Neural cell (in vitro differentiated cells): Measurements from ENCODE around the gene BMPR1A. TPM values are rescaled to one million over a fixed set of nuclear protein-coding genes. Genes with fewer than 3 reads are reported as not detected.
"Not testable (repeated sequence)": the region's sequence is repeated elsewhere in the genome, so short reads cannot be mapped to it uniquely, and the experiment has no call there.

Source experiments
- H2AFZ ChIP-seq: fragments of 200-600, 300-800 bp; sonication (generic), shearing (Covaris generic); 2 replicates; pipeline ENCODE4 v1.6.0; 2014; ENCODE audit warnings: low read depth, mild to moderate bottlenecking, antibody characterized with exemption, low read length, moderate library complexity
- H3F3A ChIP-seq: fragments of 200-600 bp; shearing (Covaris generic); 2 replicates; pipeline ENCODE4 v1.6.1; 2016; ENCODE audit warnings: mild to moderate bottlenecking, moderate library complexity, mixed read lengths, antibody characterized with exemption, low read length; ENCODE audit not compliant: insufficient read depth, poor library complexity, severe bottlenecking
- H3K27ac ChIP-seq: fragments of 200-600, 300-800 bp; sonication (generic), shearing (Covaris generic); 2 replicates; pipeline ENCODE4 v1.5.1; 2014; ENCODE audit warnings: mild to moderate bottlenecking, low read length, moderate library complexity
- H3K27me3 ChIP-seq: fragments of 300-800, 200-600 bp; sonication (generic), shearing (Covaris generic); 2 replicates; pipeline ENCODE4 v1.6.0; 2014; ENCODE audit warnings: mild to moderate bottlenecking, low read depth, low read length, moderate library complexity; ENCODE audit not compliant: insufficient read depth
- H3K36me3 ChIP-seq: fragments of 300-800, 200-600 bp; sonication (generic), shearing (Covaris generic); 2 replicates; pipeline ENCODE4 v1.5.1; 2014; ENCODE audit warnings: mild to moderate bottlenecking, antibody characterized with exemption, low read length, moderate library complexity; ENCODE audit not compliant: insufficient read depth
- H3K4me2 ChIP-seq: fragments of 300-800, 200-600 bp; sonication (generic), shearing (Covaris generic); 2 replicates; pipeline ENCODE4 v1.6.0; 2014; ENCODE audit warnings: mild to moderate bottlenecking, low read length
- H3K4me3 ChIP-seq: fragments of 300-800, 200-600 bp; sonication (generic), shearing (Covaris generic); 2 replicates; pipeline ENCODE4 v1.5.1; 2014; ENCODE audit warnings: mild to moderate bottlenecking, low read length, moderate library complexity
- H3K79me2 ChIP-seq: fragments of 200-600 bp; shearing (Covaris generic); replicated peaks from 2 replicates; pipeline ENCODE4 v1.6.0; 2014; ENCODE audit warnings: mild to moderate bottlenecking, low read length, moderate library complexity; ENCODE audit not compliant: insufficient read depth
- H3K9ac ChIP-seq: fragments of 300-800, 200-600 bp; sonication (generic), shearing (Covaris generic); 2 replicates; pipeline ENCODE4 v1.6.1; 2016; ENCODE audit warnings: mild to moderate bottlenecking, low read length, mixed read lengths
- H3K9me2 ChIP-seq: fragments of 200-600 bp; shearing (Covaris generic); 2 replicates; pipeline ENCODE4 v1.6.1; 2016; ENCODE audit warnings: mild to moderate bottlenecking, low read length, mixed read lengths; ENCODE audit not compliant: insufficient read depth
- H3K9me3 ChIP-seq: fragments of 200-600, 300-800 bp; sonication (generic), shearing (Covaris generic); 2 replicates; pipeline ENCODE4 v1.6.1; 2016; ENCODE audit warnings: mild to moderate bottlenecking, mixed run types, low read length, moderate library complexity, mixed read lengths
- H4K20me1 ChIP-seq: fragments of 200-600 bp; shearing (Covaris generic); 2 replicates; pipeline ENCODE4 v1.6.1; 2016; ENCODE audit warnings: mild to moderate bottlenecking, mixed run types; ENCODE audit not compliant: insufficient read depth
- CTCF ChIP-seq: fragments of 450-650 bp; IDR thresholded peaks from 2 replicates; pipeline ENCODE4 v1.5.1; 2014; ENCODE audit warnings: antibody characterized with exemption, mild to moderate bottlenecking, moderate library complexity; ENCODE audit not compliant: poor library complexity, severe bottlenecking
- EP300 ChIP-seq: fragments of 450-650 bp; conservative IDR thresholded peaks from 2 replicates; pipeline ENCODE4 v1.6.1; 2014; ENCODE audit warnings: antibody characterized with exemption, mild to moderate bottlenecking, moderate library complexity; ENCODE audit not compliant: poor library complexity, severe bottlenecking
- EZH2 ChIP-seq: fragments of 200-600, 300-800 bp; shearing (Covaris generic), sonication (generic); IDR thresholded peaks from 2 replicates; pipeline ENCODE4 v1.6.1; 2014; ENCODE audit warnings: antibody characterized with exemption, low read length, borderline replicate concordance, mild to moderate bottlenecking; ENCODE audit not compliant: insufficient read depth, poor library complexity, severe bottlenecking
- MXI1 ChIP-seq: fragments of 450-650 bp; conservative IDR thresholded peaks from 2 replicates; pipeline ENCODE4 v1.6.1; 2014; ENCODE audit warnings: antibody characterized with exemption, mild to moderate bottlenecking; ENCODE audit not compliant: poor library complexity, severe bottlenecking
- POLR2AphosphoS5 ChIP-seq: IDR thresholded peaks from 2 replicates; pipeline ENCODE4 v1.6.1; 2012
- RAD21 ChIP-seq: fragments of 450-650 bp; conservative IDR thresholded peaks from 2 replicates; pipeline ENCODE4 v1.6.1; 2014; ENCODE audit warnings: antibody characterized with exemption, mild to moderate bottlenecking, moderate library complexity
- REST ChIP-seq: IDR thresholded peaks from 2 replicates; pipeline ENCODE4 v1.6.1; 2012; ENCODE audit warnings: borderline replicate concordance
- SMC3 ChIP-seq: fragments of 450-650 bp; conservative IDR thresholded peaks from 2 replicates; pipeline ENCODE4 v1.6.1; 2014; ENCODE audit warnings: antibody characterized with exemption, mild to moderate bottlenecking, moderate library complexity; ENCODE audit not compliant: poor library complexity
- TAF1 ChIP-seq: IDR thresholded peaks from 2 replicates; pipeline ENCODE4 v1.6.1; 2012; ENCODE audit warnings: low read depth
- polyA plus RNA-seq: library from polyadenylated mRNA; depleted of rRNA; stranded (reverse); fragments of >200 nt; gene quantifications from 2 replicates; pipeline ENCODE4 v1.2.3, GENCODE V29; 2014

The BMPR1A gene
- polyA plus RNA-seq, 1 donor from 2014 or later, result 29.9 TPM

- Histone ChIP-seq H3K9me2 (no peaks in the 10 kb centered on the region), H3K27me3 (no peaks in the 10 kb centered on the region), H3K27ac (no peak overlapping the region), H3K36me3 (no peaks in the 10 kb centered on the region), H2AFZ (no peak overlapping the region), H3K9ac (no peak overlapping the region), H4K20me1 (no peaks in the 10 kb centered on the region), H3K9me3 (no peaks in the 10 kb centered on the region), H3F3A (peaks cover 5% of the 10 kb centered on the region), H3K4me3 (no peak overlapping the region), H3K79me2 (no peaks in the 10 kb centered on the region), H3K4me2 (no peak overlapping the region)
- TF ChIP-seq SMC3, result no peak
- no peak for TF ChIP-seq CTCF
- no peak for TF ChIP-seq REST
- no peak for TF ChIP-seq POLR2AphosphoS5
- no peak for TF ChIP-seq RAD21
- no peak for TF ChIP-seq TAF1
- no peak for TF ChIP-seq MXI1
- no peak for TF ChIP-seq EZH2
- no peak for TF ChIP-seq EP300
Measured at GRCh38 chr10:86932674-86933073, 176.3 kb downstream of the BMPR1A start.

- H3K4me2 ChIP-seq, H3K27ac ChIP-seq, H3K9ac ChIP-seq, H3K4me3 ChIP-seq, H3K9me3 ChIP-seq, H3K36me3 ChIP-seq, H3K27me3 ChIP-seq, H2AFZ ChIP-seq, H3F3A ChIP-seq, H3K9me2 ChIP-seq, H4K20me1 ChIP-seq, H3K79me2 ChIP-seq: not testable (repeated sequence)
Measured at GRCh38 chr10:86934162-86934711, 177.8 kb downstream of the BMPR1A start.
